ENCODE measurements around the gene RALGAPA1.

- no peak for TF ChIP-seq CTCF (conservative IDR thresholded peaks at IDR 0.05; ENCODE audit: low read depth in 2 of 2)
- no peak for TF ChIP-seq NANOG (IDR thresholded peaks at IDR 0.05; ENCODE audit: borderline replicate concordance)
- no peak for TF ChIP-seq JUNB (IDR thresholded peaks at IDR 0.05; ENCODE audit: unreplicated experiment)
- TF ChIP-seq POLR2AphosphoS5 (IDR thresholded peaks at IDR 0.05; ENCODE audit: low read depth) = no peak
- no peak for TF ChIP-seq EZH2 (IDR thresholded peaks at IDR 0.05; ENCODE audit: low read depth, unreplicated experiment)
- TF ChIP-seq EZH2phosphoT487 (IDR thresholded peaks at IDR 0.05; ENCODE audit: unreplicated experiment) = no peak
- TF ChIP-seq, protein P1, sequence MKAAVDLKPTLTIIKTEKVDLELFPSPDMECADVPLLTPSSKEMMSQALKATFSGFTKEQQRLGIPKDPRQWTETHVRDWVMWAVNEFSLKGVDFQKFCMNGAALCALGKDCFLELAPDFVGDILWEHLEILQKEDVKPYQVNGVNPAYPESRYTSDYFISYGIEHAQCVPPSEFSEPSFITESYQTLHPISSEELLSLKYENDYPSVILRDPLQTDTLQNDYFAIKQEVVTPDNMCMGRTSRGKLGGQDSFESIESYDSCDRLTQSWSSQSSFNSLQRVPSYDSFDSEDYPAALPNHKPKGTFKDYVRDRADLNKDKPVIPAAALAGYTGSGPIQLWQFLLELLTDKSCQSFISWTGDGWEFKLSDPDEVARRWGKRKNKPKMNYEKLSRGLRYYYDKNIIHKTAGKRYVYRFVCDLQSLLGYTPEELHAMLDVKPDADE (IDR thresholded peaks at IDR 0.05) = no peak
Observed at GRCh38 chr14:35495278-35495677, 313.8 kb downstream of the RALGAPA1 start.

Measured in GM23338 (cell line).